Measurements from ENCODE around the gene ERV3-1.
"Not testable (repeated sequence)": the region's sequence is repeated elsewhere in the genome, so short reads cannot be mapped to it uniquely, and the experiment has no call there.

GRCh38 chr7:65051139-65051538 is 44.7 kb upstream of the ERV3-1 start:
- not testable (repeated sequence) for TF ChIP-seq CTCF, POLR2A (IDR thresholded peaks at IDR 0.05)

All from uterus (tissue), 2 donors.